HG03097 (cell line): ENCODE results near the gene ACTR3C.

Source experiments
- ATAC-seq: cut with Tn5 transposase; IDR thresholded peaks from one replicate; pipeline ENCODE4 v1.9.1; 2021; ENCODE audit not compliant: unreplicated experiment, low FRiP score

ACTR3C gene

GRCh38 chr7:150359622-150360362, 36.4 kb upstream of the ACTR3C start:
- no peak for ATAC-seq

DNA sequence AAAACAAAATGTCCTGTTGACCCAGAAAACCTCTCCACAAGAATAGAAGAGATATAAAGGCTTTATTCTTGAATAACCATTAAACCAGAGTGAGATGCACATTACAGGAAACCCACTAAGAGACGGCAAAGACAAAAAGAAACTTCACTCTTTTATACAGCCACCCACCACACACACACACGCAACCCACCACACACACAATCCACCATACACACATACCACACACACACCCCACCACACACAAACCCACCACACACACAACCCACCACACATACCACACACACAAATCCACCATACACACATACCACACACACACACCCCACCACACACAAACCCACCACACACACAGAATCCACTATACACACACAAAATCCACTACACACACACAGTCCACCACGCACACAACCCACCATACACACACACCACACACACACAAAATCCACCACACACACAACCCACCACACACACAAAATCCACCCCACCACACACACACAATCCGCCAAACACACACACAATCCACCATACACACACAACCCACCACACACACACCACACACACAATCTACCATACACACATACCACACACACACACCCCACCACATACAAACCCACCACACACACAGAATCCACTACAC, 35.8 kb upstream of the ACTR3C start:
- ATAC-seq, result no peak

DNA sequence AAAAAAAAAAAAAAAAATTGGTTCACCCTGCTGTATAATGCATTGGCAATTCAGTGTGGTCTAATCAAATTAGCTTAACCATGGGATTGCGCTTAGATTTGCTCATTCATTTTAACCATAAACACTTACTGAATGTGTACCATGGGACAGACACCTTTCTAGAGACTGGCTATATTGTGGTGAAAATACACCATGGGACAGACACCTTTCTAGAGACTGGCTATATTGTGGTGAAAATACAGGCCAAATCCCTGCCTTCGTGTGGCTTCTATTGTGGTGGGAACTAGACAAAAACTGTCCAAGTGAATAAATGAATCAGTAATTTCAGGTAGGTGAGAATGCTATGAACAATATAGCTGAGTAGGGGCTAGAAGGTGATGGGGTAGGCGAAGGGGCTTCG, 35.1 kb upstream of the ACTR3C start:
- no peak for ATAC-seq

GRCh38 chr7:150357771-150358427, 34.6 kb upstream of the ACTR3C start:
- ATAC-seq, result no peak

DNA sequence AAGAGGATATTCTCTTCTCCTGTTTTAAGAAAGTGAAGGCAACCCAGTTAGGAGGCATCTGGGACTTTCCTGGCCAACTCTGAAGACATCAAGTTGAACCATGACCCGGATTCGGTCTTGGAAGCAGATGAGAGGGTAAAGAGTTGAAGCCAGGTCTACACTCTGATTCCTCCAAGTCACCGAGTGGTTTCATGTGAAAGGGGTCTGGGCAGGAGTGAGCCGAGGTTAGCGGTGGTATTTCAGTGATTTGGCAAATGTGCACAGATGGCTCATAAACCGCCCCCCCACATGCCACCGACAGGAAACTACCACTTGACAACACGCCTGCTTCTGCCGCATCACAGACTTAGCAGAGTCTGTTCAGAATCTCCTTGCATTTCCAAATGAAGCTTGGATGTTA, 33.9 kb upstream of the ACTR3C start:
- ATAC-seq, result no peak

- no peak for ATAC-seq
These were observed 33.0 kb upstream of the ACTR3C start for GRCh38 chr7:150356265-150356897.

- ATAC-seq, result no peak
These were observed 32.3 kb upstream of the ACTR3C start for GRCh38 chr7:150355666-150356059.

DNA sequence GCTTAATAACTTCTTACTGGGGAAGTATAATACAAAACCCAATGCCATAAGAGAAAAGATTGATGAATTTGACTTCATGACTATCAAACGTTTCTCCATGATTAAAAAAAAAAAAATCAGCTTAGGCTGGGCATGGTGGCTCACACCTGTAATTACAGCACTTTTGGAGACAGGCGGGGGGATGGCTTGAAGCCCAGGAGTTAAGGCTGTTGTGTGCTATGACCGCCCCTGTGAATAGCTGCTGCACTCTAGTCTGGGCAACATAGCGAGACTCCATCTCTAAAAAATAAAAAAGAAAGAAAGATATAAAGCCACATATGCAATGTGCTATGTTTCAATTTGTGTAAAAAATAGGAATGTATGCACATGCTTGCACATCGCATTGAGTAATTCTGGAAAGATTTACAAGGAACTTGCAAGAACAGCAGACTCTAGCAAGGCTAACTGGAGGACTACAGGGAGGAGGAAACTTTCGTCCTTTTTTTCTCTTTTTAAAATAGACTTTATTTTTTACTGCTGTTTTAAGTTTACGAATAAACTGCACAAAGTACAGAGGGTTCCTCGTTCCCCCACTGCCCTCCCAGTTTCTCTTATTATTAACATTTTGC, 28.3 kb upstream of the ACTR3C start:
- ATAC-seq, result no peak

DNA sequence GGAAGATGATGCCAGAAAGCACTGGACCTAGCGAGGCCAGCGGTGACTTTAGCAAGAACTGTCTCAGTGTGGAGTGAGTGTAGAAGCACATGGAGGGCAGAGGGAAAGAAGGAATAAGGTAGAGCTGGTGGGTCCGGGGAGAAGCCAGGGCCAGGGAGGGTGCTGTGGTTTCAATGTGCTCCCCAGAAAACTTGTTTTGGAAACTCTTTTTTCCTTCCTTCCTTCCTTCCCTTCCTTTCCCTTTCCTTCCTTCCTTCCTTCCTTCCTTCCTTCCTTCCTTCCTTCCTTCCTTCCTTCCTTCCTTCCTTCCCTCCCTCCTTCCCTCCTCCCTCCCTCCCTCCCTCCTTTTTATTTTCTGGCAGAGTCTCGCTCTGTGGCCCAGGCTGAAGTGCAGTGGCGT, 23.6 kb upstream of the ACTR3C start:
- ATAC-seq, result no peak

GRCh38 chr7:150345012-150345411, 21.7 kb upstream of the ACTR3C start:
- ATAC-seq, result no peak

DNA sequence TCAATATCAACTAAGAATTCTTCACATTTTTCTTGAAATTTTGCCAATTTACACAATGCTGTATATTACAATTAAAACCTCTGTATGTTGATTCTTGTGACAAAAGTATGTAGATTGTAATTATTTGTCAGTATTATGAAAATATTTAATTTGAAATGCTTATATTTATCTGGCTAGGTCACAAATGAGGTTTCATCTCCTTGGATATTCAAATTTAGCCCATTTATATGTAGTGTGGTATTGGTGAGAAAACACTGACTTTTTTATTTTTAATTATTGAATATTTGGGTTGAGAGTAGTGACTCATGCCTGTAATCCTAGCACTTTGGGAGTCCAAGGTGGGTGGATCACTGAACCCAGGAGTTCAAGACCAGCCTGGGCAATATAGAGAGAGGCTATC, 21.0 kb upstream of the ACTR3C start:
- ATAC-seq, result no peak

- ATAC-seq, result no peak
These were observed 19.9 kb upstream of the ACTR3C start for GRCh38 chr7:150343225-150343624.

DNA sequence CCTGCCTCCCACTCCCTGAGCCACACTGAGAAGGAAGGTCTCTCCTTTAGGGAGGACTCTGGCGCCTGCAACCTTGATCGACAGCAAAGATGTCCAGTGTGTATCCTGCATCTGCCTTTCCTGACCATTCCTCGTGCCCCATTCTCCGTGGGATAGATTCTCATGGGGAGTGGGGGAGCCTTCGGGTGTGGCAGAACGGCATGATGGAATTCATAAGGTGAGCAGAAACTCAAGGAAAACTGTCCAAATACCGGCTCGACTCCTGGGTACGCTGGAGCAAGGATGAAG, 18.7 kb upstream of the ACTR3C start:
- no peak for ATAC-seq

GRCh38 chr7:150341263-150342120, 18.1 kb upstream of the ACTR3C start, which contains the start of gene RARRES2:
RARRES2 (minus strand) TSS chr7:150341629; CDS start chr7:150340609, 1,020 bp downstream.
- ATAC-seq, result no peak

DNA sequence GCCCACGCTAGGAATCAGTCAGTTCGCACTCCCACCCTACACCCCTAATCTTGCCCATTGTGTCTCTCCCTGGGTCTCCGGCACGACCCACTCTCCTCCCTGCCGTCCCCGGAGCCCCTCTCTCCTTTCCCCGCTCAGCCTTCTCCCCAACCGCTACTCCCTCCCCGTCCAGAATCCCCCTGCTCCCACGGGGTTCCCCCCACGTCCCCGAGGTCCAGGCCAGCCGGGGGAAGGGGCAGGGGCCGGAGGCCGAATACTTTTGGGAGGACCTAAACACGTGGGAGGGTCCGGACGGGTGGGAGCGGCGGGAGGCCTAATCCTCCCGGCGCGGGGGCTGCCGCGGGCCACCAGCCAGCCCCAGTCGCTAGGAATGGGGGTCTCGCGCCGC, 17.5 kb upstream of the ACTR3C start:
- ATAC-seq, result no peak

DNA sequence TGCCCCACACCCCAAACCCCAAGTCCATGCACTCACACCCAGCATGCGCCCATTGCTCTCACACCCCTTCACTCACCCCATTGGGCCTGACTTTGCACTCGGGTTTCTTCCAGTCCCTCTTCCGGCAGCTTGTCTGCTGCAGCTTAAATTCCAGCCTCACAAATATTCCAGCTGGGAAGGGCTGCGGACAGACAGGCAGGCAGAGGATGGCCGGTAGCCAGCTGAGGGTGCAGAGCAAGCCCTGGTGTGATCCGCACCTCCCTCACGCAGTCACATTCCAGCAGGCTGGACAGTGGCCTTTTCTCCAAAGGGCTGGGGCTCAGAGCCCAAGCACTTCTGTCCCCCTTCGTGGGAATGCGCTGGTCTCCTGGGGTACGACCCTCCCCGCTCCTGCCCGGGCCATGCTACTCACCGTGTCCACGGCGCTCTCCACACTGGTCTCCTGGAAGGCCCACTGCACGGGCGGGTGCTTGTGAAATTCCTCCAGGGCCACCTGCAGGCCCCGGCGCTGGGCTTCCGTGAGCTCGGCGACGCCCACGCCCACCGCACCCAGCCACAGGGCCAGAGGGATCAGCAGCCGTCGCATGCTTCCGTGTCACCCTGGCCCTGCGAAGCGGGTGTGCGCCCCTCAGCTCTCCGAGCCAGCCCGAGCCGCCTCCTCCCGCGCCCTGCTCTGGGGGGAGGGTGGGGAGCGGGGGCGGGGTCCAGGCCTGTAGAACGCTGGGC, 16.8 kb upstream of the ACTR3C start:
- ATAC-seq, result no peak

DNA sequence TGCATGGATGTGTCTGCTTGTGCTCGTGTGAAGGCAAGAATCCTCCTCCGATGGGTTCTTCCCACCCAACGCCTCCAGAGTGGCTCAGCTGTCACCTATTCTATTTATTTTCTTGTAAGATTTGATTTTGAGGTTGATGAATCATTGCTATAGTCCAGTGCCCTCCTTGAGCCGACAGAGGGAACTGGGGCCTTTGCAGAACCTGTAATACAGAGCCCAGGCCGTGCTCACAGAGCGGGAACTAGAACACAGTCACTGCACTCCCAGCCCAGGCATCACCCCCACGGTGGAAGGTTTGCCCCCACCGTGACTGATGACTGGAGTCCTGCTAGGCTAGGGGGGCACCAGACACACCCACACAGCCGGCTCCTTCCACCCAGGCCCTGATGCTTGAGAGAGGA, 16.1 kb upstream of the ACTR3C start:
- no peak for ATAC-seq

DNA sequence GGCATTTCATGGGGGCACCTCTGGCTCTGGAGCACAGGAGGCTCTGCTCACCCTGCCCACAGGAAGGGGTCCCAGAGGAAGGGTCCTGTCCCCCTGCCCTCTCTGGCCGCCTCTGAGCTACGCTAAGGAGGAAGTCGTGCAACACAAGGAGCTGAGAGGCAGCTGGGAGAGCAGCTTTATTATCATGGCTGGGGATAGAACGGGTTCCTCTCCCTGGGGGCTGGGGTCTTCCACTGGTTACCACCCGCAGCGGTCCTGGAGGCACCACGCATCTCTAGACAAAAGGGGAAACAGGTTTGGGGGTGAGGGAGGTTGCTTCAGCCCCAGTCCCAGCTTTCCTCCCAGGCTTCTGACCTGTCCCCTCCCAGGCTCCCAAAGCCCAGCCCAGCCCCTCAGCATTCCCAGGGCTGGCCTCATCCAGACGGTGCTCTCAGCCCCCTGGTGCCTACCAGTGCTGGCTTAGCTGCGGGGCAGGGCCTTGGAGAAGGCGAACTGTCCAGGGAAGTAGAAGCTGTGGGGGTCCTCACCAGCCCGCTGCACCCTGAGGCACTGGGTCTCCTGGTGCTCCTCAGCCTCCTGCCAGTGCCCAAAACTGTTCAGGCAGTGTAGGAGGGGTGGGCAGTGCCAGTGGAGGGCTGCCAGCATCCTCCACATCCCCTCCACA, 15.0 kb upstream of the ACTR3C start:
- no peak for ATAC-seq

- no peak for ATAC-seq
These were observed 14.3 kb upstream of the ACTR3C start for GRCh38 chr7:150337659-150338081.
